Measurements from ENCODE around the gene ENOX1.

- TF ChIP-seq EZH2 (IDR thresholded peaks at IDR 0.05): no peak
- no peak for TF ChIP-seq POLR2AphosphoS5 (IDR thresholded peaks at IDR 0.05; ENCODE audit: borderline replicate concordance, low read depth, low read length)
These were observed 605.9 kb downstream of the ENOX1 start for GRCh38 chr13:43180837-43181236.

Data from SK-N-MC (cell line).